Gastroesophageal sphincter (tissue), 4 donors: Measurements from ENCODE around the gene AGBL4. TPM values are rescaled to one million over a fixed set of nuclear protein-coding genes. Genes with fewer than 3 reads are reported as not detected.

Source experiments
- ATAC-seq: fragments of 150-250 bp; one replicate; pipeline ENCODE4 v1.9.1; 2016; ENCODE audit warnings: mild to moderate bottlenecking, moderate library complexity
- H3K27ac ChIP-seq, 4 donors: fragments of 200-600 bp; sonication (generic) in 3 of 4; 1 replicate in 3 of 4; 2 replicates in 1 of 4; pipeline ENCODE4 v1.5.1; 2016 to 2019
- H3K27me3 ChIP-seq: fragments of 200-600 bp; sonication (generic); one replicate; pipeline ENCODE4 v1.5.1; 2019
- H3K36me3 ChIP-seq, 2 donors: fragments of 200-600 bp; sonication (generic); one replicate each; pipeline ENCODE4 v1.5.1; 2019; ENCODE audit warnings: control low read depth in 1 of 2
- H3K4me1 ChIP-seq, 3 donors: fragments of 200-600 bp; sonication (generic); 1 replicate in 2 of 3; 2 replicates in 1 of 3; pipeline ENCODE4 v1.5.1; 2016 to 2019; ENCODE audit warnings: control low read depth in 2 of 3
- H3K4me3 ChIP-seq, 2 donors: fragments of 200-600 bp; sonication (generic); one replicate each; pipeline ENCODE4 v1.5.1; 2019; ENCODE audit warnings: mild to moderate bottlenecking in 1 of 2, moderate library complexity in 1 of 2
- H3K9me3 ChIP-seq, 3 donors: fragments of 200-600 bp; sonication (generic); one replicate each; pipeline ENCODE4 v1.5.1; 2017 to 2019; ENCODE audit warnings: control low read depth in 2 of 3
- CTCF ChIP-seq, 4 experiments: fragments of 200-600 bp in 2 of 4; fragments of 450-650 bp in 2 of 4; sonication (generic) in 1 of 4; IDR thresholded peaks; one replicate each; pipeline ENCODE4 v1.5.1; 2017 to 2019; ENCODE audit warnings: antibody characterized with exemption in 4 of 4, mild to moderate bottlenecking in 2 of 4, moderate library complexity in 2 of 4
- EP300 ChIP-seq: sonication (generic); formaldehyde crosslinking; IDR thresholded peaks from one replicate; pipeline ENCODE4 v1.6.1; 2017; ENCODE audit warnings: antibody characterized with exemption, mild to moderate bottlenecking
- POLR2A ChIP-seq, 2 donors: fragments of 450-650 bp; IDR thresholded peaks; one replicate each; pipeline ENCODE4 v1.6.1; 2017; ENCODE audit warnings: antibody characterized with exemption in 2 of 2, mild to moderate bottlenecking in 2 of 2, moderate library complexity in 1 of 2
- POLR2AphosphoS5 ChIP-seq: sonication (generic); formaldehyde crosslinking; IDR thresholded peaks from one replicate; pipeline ENCODE4 v1.6.1; 2017; ENCODE audit warnings: antibody characterized with exemption
- WGBS, 2 donors: methylation state at CpG; one replicate each; pipeline ENCODE4 v1.1.5; 2018; ENCODE audit warnings: low coverage in 1 of 2; 5-methylcytosine and 5-hydroxymethylcytosine counted together
- total RNA-seq, 4 donors: library from RNA; depleted of rRNA; stranded (reverse); fragments of >200 nt; gene quantifications; one replicate each; pipeline ENCODE4 v1.1.0, GENCODE V29; 2016

AGBL4 gene
- total RNA-seq, 4 donors from 2014 or later, result 1.6 TPM; not detected in 3

GRCh38 chr1:49199564-49199963 is 824.2 kb downstream of the AGBL4 start:
- Histone ChIP-seq H3K9me3 (peaks cover 0 to 16% (median 0%) of the 10 kb centered on the region in 3 donors), H3K27ac (no peak overlapping the region), H3K4me3 (no peak overlapping the region), H3K36me3 (no peaks in the 10 kb centered on the region), H3K4me1 (no peaks in the 10 kb centered on the region), H3K27me3 (peaks cover 4% of the 10 kb centered on the region)
- ATAC-seq, result no peak
- no peak for TF ChIP-seq CTCF (IDR thresholded peaks at IDR 0.05)
- no peak for TF ChIP-seq POLR2A (IDR thresholded peaks at IDR 0.05)
- no peak for TF ChIP-seq POLR2AphosphoS5
- no peak for TF ChIP-seq EP300

GRCh38 chr1:49197081-49197480 is 826.7 kb downstream of the AGBL4 start:
- peaks cover 0 to 21% (median 0%) of the 10 kb centered on the region in 3 donors for H3K9me3 ChIP-seq
- no peaks in the 10 kb centered on the region for H3K4me1 ChIP-seq
- H3K4me3 ChIP-seq, result no peak overlapping the region
- peaks cover 4% of the 10 kb centered on the region for H3K27me3 ChIP-seq
- H3K36me3 ChIP-seq, result no peaks in the 10 kb centered on the region
- 71 to 86% methylated on average over 1 to 2 of the region's 2 CpGs for WGBS, 2 donors
- H3K27ac ChIP-seq, result no peak overlapping the region
- TF ChIP-seq POLR2AphosphoS5, result no peak
- TF ChIP-seq POLR2A (IDR thresholded peaks at IDR 0.05), result no peak
- no peak for TF ChIP-seq CTCF (IDR thresholded peaks at IDR 0.05)
- TF ChIP-seq EP300, result no peak
- no peak for ATAC-seq

- no peak overlapping the region for H3K4me3 ChIP-seq
- no peak overlapping the region for H3K27ac ChIP-seq
- WGBS, 2 donors, result 75% methylated on average over 1 of the region's 1 CpG; no CpG with 5 or more reads in 1 of the 2 donors
- no peaks in the 10 kb centered on the region for H3K4me1 ChIP-seq
- H3K27me3 ChIP-seq, result no peaks in the 10 kb centered on the region
- no peak for ATAC-seq
- TF ChIP-seq CTCF (IDR thresholded peaks at IDR 0.05), result no peak
- no peak for TF ChIP-seq POLR2A (IDR thresholded peaks at IDR 0.05)
- TF ChIP-seq EP300, result no peak
- TF ChIP-seq POLR2AphosphoS5, result no peak
- peaks cover 0 to 14% (median 0%) of the 10 kb centered on the region in 3 donors for H3K9me3 ChIP-seq
- H3K36me3 ChIP-seq, result no peaks in the 10 kb centered on the region
Measured at GRCh38 chr1:49190138-49190537, 833.6 kb downstream of the AGBL4 start.

- no peak for ATAC-seq
- Histone ChIP-seq H3K4me1 (no peaks in the 10 kb centered on the region), H3K27ac (no peak overlapping the region), H3K4me3 (no peak overlapping the region), H3K36me3 (no peaks in the 10 kb centered on the region), H3K9me3 (peaks cover 0 to 5% (median 0%) of the 10 kb centered on the region in 3 donors), H3K27me3 (no peaks in the 10 kb centered on the region)
- TF ChIP-seq EP300 (no peak), POLR2AphosphoS5 (no peak), CTCF (IDR thresholded peaks at IDR 0.05) (no peak), POLR2A (IDR thresholded peaks at IDR 0.05) (no peak)
- 79 to 88% methylated on average over 2 to 3 of the region's 3 CpGs for WGBS, 2 donors
Measured at GRCh38 chr1:49187056-49187455, 836.7 kb downstream of the AGBL4 start.

- no peaks in the 10 kb centered on the region for H3K4me1 ChIP-seq
- ATAC-seq, result no peak
- H3K9me3 ChIP-seq, result peaks cover 0 to 5% (median 0%) of the 10 kb centered on the region in 3 donors
- H3K4me3 ChIP-seq, result no peak overlapping the region
- no peaks in the 10 kb centered on the region for H3K27me3 ChIP-seq
- WGBS, 2 donors, result 70 to 75% methylated on average over 3 to 4 of the region's 4 CpGs
- no peaks in the 10 kb centered on the region for H3K36me3 ChIP-seq
- H3K27ac ChIP-seq, result no peak overlapping the region
- no peak for TF ChIP-seq EP300
- no peak for TF ChIP-seq POLR2AphosphoS5
- TF ChIP-seq CTCF (IDR thresholded peaks at IDR 0.05), result no peak
- TF ChIP-seq POLR2A (IDR thresholded peaks at IDR 0.05), result no peak
Measured at GRCh38 chr1:49185450-49185980, 838.2 kb downstream of the AGBL4 start.
